ENCODE data around the gene PABPC3.

Gene PABPC3

GRCh38 chr13:25068810-25069209, 27.1 kb upstream of the PABPC3 start:
- WGBS, 2 experiments (ENCODE audit: insufficient coverage in 2 of 2) = 90 to 91% methylated on average over 21 to 25 of the region's 26 CpGs
- Histone ChIP-seq H3K27ac (ENCODE audit: low read depth, low read length, severe bottlenecking) (no peak overlapping the region), H3K36me3 (ENCODE audit: control insufficient read depth, insufficient read depth, low read length) (no peaks in the 10 kb centered on the region), H3K4me3 (ENCODE audit: extremely low read depth, insufficient read depth, low read length, poor library complexity, severe bottlenecking) (no peak overlapping the region), H3K9me3 (ENCODE audit: control insufficient read depth, low read length) (no peaks in the 10 kb centered on the region), H3K4me1 (ENCODE audit: control insufficient read depth, insufficient read depth, low read length, poor library complexity, severe bottlenecking) (no peaks in the 10 kb centered on the region)

- Histone ChIP-seq H3K4me1 (ENCODE audit: control insufficient read depth, insufficient read depth, low read length, poor library complexity, severe bottlenecking) (no peaks in the 10 kb centered on the region), H3K4me3 (ENCODE audit: extremely low read depth, insufficient read depth, low read length, poor library complexity, severe bottlenecking) (no peak overlapping the region), H3K9me3 (ENCODE audit: control insufficient read depth, low read length) (no peaks in the 10 kb centered on the region), H3K36me3 (ENCODE audit: control insufficient read depth, insufficient read depth, low read length) (no peaks in the 10 kb centered on the region), H3K27ac (ENCODE audit: low read depth, low read length, severe bottlenecking) (no peak overlapping the region)
- 98 to 99% methylated on average over 20 to 21 of the region's 21 CpGs for WGBS, 2 experiments (ENCODE audit: insufficient coverage in 2 of 2)
These were observed 26.7 kb upstream of the PABPC3 start for GRCh38 chr13:25069236-25069635.

GRCh38 chr13:25069911-25070310, 26.0 kb upstream of the PABPC3 start:
- 50 to 51% methylated on average over 4 to 7 of the region's 8 CpGs for WGBS, 2 experiments (ENCODE audit: insufficient coverage in 2 of 2)
- Histone ChIP-seq H3K27ac (ENCODE audit: low read depth, low read length, severe bottlenecking) (no peak overlapping the region), H3K36me3 (ENCODE audit: control insufficient read depth, insufficient read depth, low read length) (no peaks in the 10 kb centered on the region), H3K4me3 (ENCODE audit: extremely low read depth, insufficient read depth, low read length, poor library complexity, severe bottlenecking) (no peak overlapping the region), H3K9me3 (ENCODE audit: control insufficient read depth, low read length) (no peaks in the 10 kb centered on the region), H3K4me1 (ENCODE audit: control insufficient read depth, insufficient read depth, low read length, poor library complexity, severe bottlenecking) (no peaks in the 10 kb centered on the region)

- WGBS, 2 experiments (ENCODE audit: insufficient coverage in 2 of 2) = no CpG with 5 or more reads among the region's 2 CpGs
- Histone ChIP-seq H3K4me3 (ENCODE audit: extremely low read depth, insufficient read depth, low read length, poor library complexity, severe bottlenecking) (no peak overlapping the region), H3K9me3 (ENCODE audit: control insufficient read depth, low read length) (no peaks in the 10 kb centered on the region), H3K36me3 (ENCODE audit: control insufficient read depth, insufficient read depth, low read length) (no peaks in the 10 kb centered on the region), H3K27ac (ENCODE audit: low read depth, low read length, severe bottlenecking) (no peak overlapping the region), H3K4me1 (ENCODE audit: control insufficient read depth, insufficient read depth, low read length, poor library complexity, severe bottlenecking) (no peaks in the 10 kb centered on the region)
These were observed 15.2 kb upstream of the PABPC3 start for GRCh38 chr13:25080773-25081172.

GRCh38 chr13:25084096-25084495, 11.8 kb upstream of the PABPC3 start:
- no peaks in the 10 kb centered on the region for H3K9me3 ChIP-seq (ENCODE audit: control insufficient read depth, low read length)
- 62 to 88% methylated on average over 1 of the region's 1 CpG for whole genome bisulfite sequencing, 2 experiments (ENCODE audit: insufficient coverage in 2 of 2)
- no peaks in the 10 kb centered on the region for H3K4me1 ChIP-seq (ENCODE audit: control insufficient read depth, insufficient read depth, low read length, poor library complexity, severe bottlenecking)
- H3K36me3 ChIP-seq (ENCODE audit: control insufficient read depth, insufficient read depth, low read length) = no peaks in the 10 kb centered on the region
- H3K27ac ChIP-seq (ENCODE audit: low read depth, low read length, severe bottlenecking) = no peak overlapping the region
- no peak overlapping the region for H3K4me3 ChIP-seq (ENCODE audit: extremely low read depth, insufficient read depth, low read length, poor library complexity, severe bottlenecking)

- Histone ChIP-seq H3K9me3 (ENCODE audit: control insufficient read depth, low read length) (no peaks in the 10 kb centered on the region), H3K27ac (ENCODE audit: low read depth, low read length, severe bottlenecking) (no peak overlapping the region), H3K4me3 (ENCODE audit: extremely low read depth, insufficient read depth, low read length, poor library complexity, severe bottlenecking) (no peak overlapping the region), H3K4me1 (ENCODE audit: control insufficient read depth, insufficient read depth, low read length, poor library complexity, severe bottlenecking) (no peaks in the 10 kb centered on the region), H3K36me3 (ENCODE audit: control insufficient read depth, insufficient read depth, low read length) (no peaks in the 10 kb centered on the region)
- 27 to 49% methylated on average over 4 to 5 of the region's 6 CpGs for WGBS, 2 experiments (ENCODE audit: insufficient coverage in 2 of 2)
These were observed 10.7 kb upstream of the PABPC3 start for GRCh38 chr13:25085125-25085742.

- WGBS, 2 experiments (ENCODE audit: insufficient coverage in 2 of 2) = 92 to 100% methylated on average over 7 of the region's 10 CpGs
- Histone ChIP-seq H3K4me1 (ENCODE audit: control insufficient read depth, insufficient read depth, low read length, poor library complexity, severe bottlenecking) (no peaks in the 10 kb centered on the region), H3K36me3 (ENCODE audit: control insufficient read depth, insufficient read depth, low read length) (no peaks in the 10 kb centered on the region), H3K9me3 (ENCODE audit: control insufficient read depth, low read length) (no peaks in the 10 kb centered on the region), H3K27ac (ENCODE audit: low read depth, low read length, severe bottlenecking) (no peak overlapping the region), H3K4me3 (ENCODE audit: extremely low read depth, insufficient read depth, low read length, poor library complexity, severe bottlenecking) (no peak overlapping the region)
These were observed 7.2 kb upstream of the PABPC3 start for GRCh38 chr13:25088562-25089221.

- H3K27ac ChIP-seq (ENCODE audit: low read depth, low read length, severe bottlenecking) = no peak overlapping the region
- no peaks in the 10 kb centered on the region for H3K4me1 ChIP-seq (ENCODE audit: control insufficient read depth, insufficient read depth, low read length, poor library complexity, severe bottlenecking)
- no peak overlapping the region for H3K4me3 ChIP-seq (ENCODE audit: extremely low read depth, insufficient read depth, low read length, poor library complexity, severe bottlenecking)
- WGBS, 2 experiments (ENCODE audit: insufficient coverage in 2 of 2) = 91% methylated on average over 13 of the region's 13 CpGs
- no peaks in the 10 kb centered on the region for H3K9me3 ChIP-seq (ENCODE audit: control insufficient read depth, low read length)
- H3K36me3 ChIP-seq (ENCODE audit: control insufficient read depth, insufficient read depth, low read length) = no peaks in the 10 kb centered on the region
These were observed 1.5 kb downstream of the PABPC3 start for GRCh38 chr13:25097426-25097825.

GRCh38 chr13:25103711-25104110, 7.8 kb downstream of the PABPC3 start:
- no peak overlapping the region for H3K4me3 ChIP-seq (ENCODE audit: extremely low read depth, insufficient read depth, low read length, poor library complexity, severe bottlenecking)
- no CpG with 5 or more reads among the region's 2 CpGs for WGBS, 2 experiments (ENCODE audit: insufficient coverage in 2 of 2)
- no peaks in the 10 kb centered on the region for H3K36me3 ChIP-seq (ENCODE audit: control insufficient read depth, insufficient read depth, low read length)
- H3K9me3 ChIP-seq (ENCODE audit: control insufficient read depth, low read length) = no peaks in the 10 kb centered on the region
- H3K4me1 ChIP-seq (ENCODE audit: control insufficient read depth, insufficient read depth, low read length, poor library complexity, severe bottlenecking) = no peaks in the 10 kb centered on the region
- no peak overlapping the region for H3K27ac ChIP-seq (ENCODE audit: low read depth, low read length, severe bottlenecking)

GRCh38 chr13:25109341-25109740, 13.4 kb downstream of the PABPC3 start:
- H3K4me3 ChIP-seq (ENCODE audit: extremely low read depth, insufficient read depth, low read length, poor library complexity, severe bottlenecking) = no peak overlapping the region
- H3K27ac ChIP-seq (ENCODE audit: low read depth, low read length, severe bottlenecking) = no peak overlapping the region
- H3K4me1 ChIP-seq (ENCODE audit: control insufficient read depth, insufficient read depth, low read length, poor library complexity, severe bottlenecking) = no peaks in the 10 kb centered on the region
- WGBS, 2 experiments (ENCODE audit: insufficient coverage in 2 of 2) = 96 to 100% methylated on average over 4 to 5 of the region's 5 CpGs
- H3K36me3 ChIP-seq (ENCODE audit: control insufficient read depth, insufficient read depth, low read length) = no peaks in the 10 kb centered on the region
- H3K9me3 ChIP-seq (ENCODE audit: control insufficient read depth, low read length) = no peaks in the 10 kb centered on the region

- H3K27ac ChIP-seq (ENCODE audit: low read depth, low read length, severe bottlenecking) = no peak overlapping the region
- no peaks in the 10 kb centered on the region for H3K36me3 ChIP-seq (ENCODE audit: control insufficient read depth, insufficient read depth, low read length)
- no peak overlapping the region for H3K4me3 ChIP-seq (ENCODE audit: extremely low read depth, insufficient read depth, low read length, poor library complexity, severe bottlenecking)
- no peaks in the 10 kb centered on the region for H3K4me1 ChIP-seq (ENCODE audit: control insufficient read depth, insufficient read depth, low read length, poor library complexity, severe bottlenecking)
- WGBS, 2 experiments (ENCODE audit: insufficient coverage in 2 of 2) = 63% methylated on average over 1 of the region's 1 CpG; no CpG with 5 or more reads in 1 of the 2 experiments
- no peaks in the 10 kb centered on the region for H3K9me3 ChIP-seq (ENCODE audit: control insufficient read depth, low read length)
These were observed 15.1 kb downstream of the PABPC3 start for GRCh38 chr13:25110956-25111584.

Measured in mesodermal cell (in vitro differentiated cells).